GM12891 (cell line): ENCODE results near the gene ENAH.

ENCODE experiments used
- PAX5 ChIP-seq: IDR thresholded peaks from 2 replicates; pipeline ENCODE4 v1.6.1; 2011; ENCODE audit warnings: low read length, moderate library complexity, mild to moderate bottlenecking; ENCODE audit not compliant: insufficient read depth, severe bottlenecking
- POLR2A ChIP-seq: IDR thresholded peaks from 2 replicates; pipeline ENCODE4 v1.6.1; 2011; ENCODE audit warnings: low read depth, low read length, control low read depth
- POLR2AphosphoS5 ChIP-seq: IDR thresholded peaks from 2 replicates; pipeline ENCODE4 v1.6.1; 2011; ENCODE audit warnings: low read depth, low read length, control low read depth
- SPI1 ChIP-seq: IDR thresholded peaks from 2 replicates; pipeline ENCODE4 v1.6.1; 2011; ENCODE audit warnings: low read depth, low read length, control low read depth
- TAF1 ChIP-seq: IDR thresholded peaks from 2 replicates; pipeline ENCODE4 v1.6.1; 2011; ENCODE audit warnings: low read depth, low read length, control low read depth

DNA sequence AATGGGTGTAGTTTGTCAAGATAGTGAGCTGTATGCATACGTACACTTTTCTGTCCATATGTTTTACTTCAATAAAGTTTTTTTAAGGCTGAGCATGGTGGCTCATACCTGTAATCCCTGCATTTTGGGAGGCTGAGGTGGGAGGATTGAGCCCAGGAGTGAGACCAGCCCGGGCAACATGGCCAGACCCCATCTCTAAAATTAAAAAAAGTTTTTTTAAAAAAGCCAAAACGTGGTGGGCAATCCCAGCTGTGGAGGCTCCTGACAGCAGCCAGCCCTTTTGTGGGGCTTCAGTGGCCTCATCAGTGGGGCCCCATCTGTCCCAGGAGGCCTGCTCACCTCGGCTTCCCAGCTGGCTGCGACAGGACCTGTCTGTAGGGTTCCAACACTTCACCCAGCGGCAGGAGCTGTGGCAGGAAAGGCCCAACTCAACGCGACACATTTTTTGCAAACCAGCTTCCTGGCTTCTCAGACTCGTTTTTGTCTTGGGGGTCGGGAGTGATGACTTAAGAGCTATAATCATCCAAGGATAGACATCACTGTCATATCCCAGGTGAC is 168.2 kb downstream of the ENAH start:
- no peak for TF ChIP-seq POLR2A
- TF ChIP-seq POLR2AphosphoS5 = no peak
- TF ChIP-seq TAF1 = no peak
- TF ChIP-seq SPI1 = no peak
- TF ChIP-seq PAX5 = no peak
